Activated T-cell treated with anti-CD3 and anti-CD28 coated beads, Interleukin-2, amount 50 U/mL, for 1 hour (primary cell): ENCODE data around the gene VPS36.
A peak's percentile ranks its signal among the peaks of the same experiment; 100 is the strongest.
"Not testable (repeated sequence)": the region's sequence is repeated elsewhere in the genome, so short reads cannot be mapped to it uniquely, and the experiment has no call there.

ENCODE experiments used
- DNase-seq: peaks from one replicate; pipeline ENCODE4 v3.0.0-alpha.2; 2020

VPS36 gene

GRCh38 chr13:52450012-52450792 lies at the start of gene VPS36:
VPS36 (minus strand) TSS chr13:52450634; CDS start chr13:52450594, 40 bp downstream.
- DNase-seq = peak; percentile 96

GRCh38 chr13:52497979-52498378 lies 47.5 kb upstream of the VPS36 start:
- DNase-seq = not testable (repeated sequence)

GRCh38 chr13:52494241-52494640 lies 43.8 kb upstream of the VPS36 start:
- not testable (repeated sequence) for DNase-seq

- DNase-seq = not testable (repeated sequence)
These were observed 40.6 kb upstream of the VPS36 start for GRCh38 chr13:52491015-52491414.

- DNase-seq = not testable (repeated sequence)
These were observed 38.3 kb upstream of the VPS36 start for GRCh38 chr13:52488763-52489162.

- not testable (repeated sequence) for DNase-seq
These were observed 36.6 kb upstream of the VPS36 start for GRCh38 chr13:52487078-52487477.

GRCh38 chr13:52480677-52481428 lies 30.4 kb upstream of the VPS36 start:
- not testable (repeated sequence) for DNase-seq

GRCh38 chr13:52468487-52468886 lies 18.1 kb upstream of the VPS36 start:
- DNase-seq = not testable (repeated sequence)

- no peak for DNase-seq
These were observed 13.1 kb upstream of the VPS36 start for GRCh38 chr13:52463526-52463925.

- DNase-seq = no peak
These were observed 10.8 kb upstream of the VPS36 start for GRCh38 chr13:52461265-52461664.

GRCh38 chr13:52459668-52460067 lies 9.2 kb upstream of the VPS36 start:
- DNase-seq = no peak

GRCh38 chr13:52455677-52456041 lies 5.2 kb upstream of the VPS36 start:
- peak; percentile 79 for DNase-seq

GRCh38 chr13:52454820-52455676 lies 4.6 kb upstream of the VPS36 start, which contains the start of gene CKAP2:
CKAP2 (plus strand) TSS chr13:52455478; CDS start chr13:52455557, 79 bp downstream.
- peak; percentile 93 for DNase-seq

GRCh38 chr13:52454459-52454819 lies 4.0 kb upstream of the VPS36 start:
- DNase-seq = peak; percentile 29

- no peak for DNase-seq
These were observed 2.0 kb upstream of the VPS36 start for GRCh38 chr13:52452470-52452869.

- DNase-seq = no peak
These were observed 836 bp upstream of the VPS36 start for GRCh38 chr13:52451135-52451804.

- DNase-seq = no peak
These were observed 321 bp upstream of the VPS36 start for GRCh38 chr13:52450793-52451116.

GRCh38 chr13:52449331-52450011 lies 963 bp downstream of the VPS36 start:
- no peak for DNase-seq

- no peak for DNase-seq
These were observed 2.5 kb downstream of the VPS36 start for GRCh38 chr13:52447815-52448552.

GRCh38 chr13:52447354-52447753 lies 3.1 kb downstream of the VPS36 start:
- DNase-seq = no peak

GRCh38 chr13:52446265-52446664 lies 4.2 kb downstream of the VPS36 start:
- DNase-seq = no peak
